Kidney (tissue), 14 donors: ENCODE data around the gene BSN. TPM values are rescaled to one million over a fixed set of nuclear protein-coding genes. Genes with fewer than 3 reads are reported as not detected.

Experiments used
- DNase-seq, 5 donors: peaks; one replicate each; pipeline ENCODE4 v3.0.0-alpha.2; 2013 to 2020
- FAIRE-seq: peaks from 2 replicates; lab custom pipeline; 2012; peaks lifted over from hg19 to GRCh38; lab: Jason Lieb, UNC
- H3K27ac ChIP-seq, 2 donors: one replicate each; pipeline ENCODE4 v1.7.0; 2013; ENCODE audit warnings: low read depth in 2 of 2, low read length in 2 of 2, inconsistent platforms in 1 of 2
- H3K27me3 ChIP-seq: one replicate; pipeline ENCODE4 v1.7.1; 2013; ENCODE audit warnings: low read length, inconsistent platforms; ENCODE audit not compliant: control insufficient read depth, insufficient read depth
- H3K36me3 ChIP-seq, 3 donors: one replicate each; pipeline versions ENCODE4 v1.7.0 to v1.7.1; 2013; ENCODE audit warnings: low read length in 3 of 3, control low read depth in 1 of 3, inconsistent platforms in 1 of 3; ENCODE audit not compliant: insufficient read depth in 3 of 3, control insufficient read depth in 2 of 3
- H3K4me1 ChIP-seq, 3 donors: one replicate each; pipeline versions ENCODE4 v1.7.0 to v1.7.1; 2013; ENCODE audit warnings: low read length in 3 of 3, inconsistent platforms in 1 of 3, low read depth in 1 of 3; ENCODE audit not compliant: control insufficient read depth in 2 of 3, insufficient read depth in 2 of 3
- H3K4me3 ChIP-seq, 3 donors: one replicate each; pipeline versions ENCODE4 v1.7.0 to v1.8.1; 2013; ENCODE audit warnings: low read length in 3 of 3, control low read depth in 1 of 3, inconsistent platforms in 1 of 3
- H3K9ac ChIP-seq, 3 donors: one replicate each; pipeline versions ENCODE4 v1.7.0 to v1.7.1; 2013; ENCODE audit warnings: low read length in 3 of 3, control low read depth in 1 of 3, inconsistent platforms in 1 of 3
- H3K9me3 ChIP-seq, 3 donors: one replicate each; pipeline versions ENCODE4 v1.7.0 to v1.7.1; 2013; ENCODE audit warnings: low read length in 3 of 3, control low read depth in 1 of 3, inconsistent platforms in 1 of 3; ENCODE audit not compliant: control insufficient read depth in 2 of 3, insufficient read depth in 1 of 3
- CTCF ChIP-seq: IDR thresholded peaks from 3 replicates; pipeline ENCODE4 v1.5.1; 2012; ENCODE audit warnings: mild to moderate bottlenecking, moderate library complexity, borderline replicate concordance; ENCODE audit not compliant: insufficient read depth; ENCODE audit errors: extremely low read depth
- intact Hi-C: fragments of 100-400 bp; cut with DNase I; formaldehyde crosslinking; loops from one replicate; pipeline ENCODE4 v1.11.1; 2022
- polyA plus RNA-seq: library from polyadenylated mRNA; stranded (reverse); fragments of 350-450 nt; fragmentation: Illumina TruSeq; extraction: RNeasy Lipid Tissue Mini Kit (QIAGEN cat#74804); gene quantifications from one replicate; pipeline ENCODE4 v1.2.3, GENCODE V29; 2014; ENCODE audit warnings: low read depth, low replicate concordance; ENCODE audit not compliant: insufficient read depth
- total RNA-seq: library from RNA; stranded (reverse); fragmentation: NEBNext Ultra II Directional; extraction: Animal tissue kit (Norgen Biotek cat#: 25700); gene quantifications from one replicate; pipeline ENCODE4 v1.2.1, GENCODE V29; 2021
- donor health status: control.
- donor health status: control.
- donor health status: control.
- donor health status: control.
- donor health status: control.
- donor health status: DM: yes; HTN: yes; CAD: no.
- donor health status: Normal renal cell carcinoma (clear cell type).

The BSN gene
- total and polyA plus RNA-seq, 2 donors from 2014 or later = 0.11 to 1.3 TPM

GRCh38 chr3:49629451-49629850 is 75.2 kb downstream of the BSN start:
- no peak overlapping the region for H3K9ac ChIP-seq

GRCh38 chr3:49629866-49630265 is 75.6 kb downstream of the BSN start:
- no peaks in the 10 kb centered on the region for H3K9me3 ChIP-seq
- intact Hi-C loops = no loop called here
- no peaks in the 10 kb centered on the region for H3K36me3 ChIP-seq
- no peak overlapping the region for H3K9ac ChIP-seq
- no peaks in the 10 kb centered on the region for H3K4me1 ChIP-seq
- no peak for DNase-seq
- FAIRE-seq = no peak
- H3K27me3 ChIP-seq = no peaks in the 10 kb centered on the region
- H3K27ac ChIP-seq = no peak overlapping the region
- no peak overlapping the region for H3K4me3 ChIP-seq
- no peak for TF ChIP-seq CTCF

More at GRCh38 chr3:49629451-49629850, 75.2 kb downstream of the BSN start:
- H3K36me3 ChIP-seq = no peaks in the 10 kb centered on the region
- no peaks in the 10 kb centered on the region for H3K27me3 ChIP-seq
- no peak overlapping the region for H3K27ac ChIP-seq
- H3K4me1 ChIP-seq = no peaks in the 10 kb centered on the region
- H3K9me3 ChIP-seq = no peaks in the 10 kb centered on the region
- DNase-seq (no peak), FAIRE-seq (no peak)
- H3K4me3 ChIP-seq = no peak overlapping the region
- intact Hi-C loops = no loop called here
- TF ChIP-seq CTCF = no peak

- no peaks in the 10 kb centered on the region for H3K27me3 ChIP-seq
- no peaks in the 10 kb centered on the region for H3K4me1 ChIP-seq
- DNase-seq (no peak), FAIRE-seq (no peak)
- intact Hi-C loops = no loop called here
- no peak overlapping the region for H3K27ac ChIP-seq
- TF ChIP-seq CTCF = no peak
- H3K9ac ChIP-seq = no peak overlapping the region
- no peak overlapping the region for H3K4me3 ChIP-seq
- no peaks in the 10 kb centered on the region for H3K9me3 ChIP-seq
- H3K36me3 ChIP-seq = no peaks in the 10 kb centered on the region
Observed at GRCh38 chr3:49630784-49631183, 76.5 kb downstream of the BSN start.

GRCh38 chr3:49634736-49635135 is 80.5 kb downstream of the BSN start:
- Histone ChIP-seq H3K4me3 (no peak overlapping the region), H3K27me3 (no peaks in the 10 kb centered on the region), H3K9ac (no peak overlapping the region), H3K4me1 (no peaks in the 10 kb centered on the region), H3K9me3 (no peaks in the 10 kb centered on the region), H3K27ac (no peak overlapping the region), H3K36me3 (no peaks in the 10 kb centered on the region)
- intact Hi-C loops = no loop called here
- DNase-seq (no peak), FAIRE-seq (no peak)
- no peak for TF ChIP-seq CTCF
